ENCODE measurements around the gene ATP2B2.

ATP2B2 gene

GRCh38 chr3:10378742-10379141, 126.6 kb downstream of the ATP2B2 start:
- no peak for DNase-seq

- DNase-seq: no peak
Observed at GRCh38 chr3:10378246-10378645, 127.1 kb downstream of the ATP2B2 start.

GRCh38 chr3:10377148-10377725, 128.1 kb downstream of the ATP2B2 start:
- DNase-seq: no peak

GRCh38 chr3:10376353-10376752, 129.0 kb downstream of the ATP2B2 start:
- DNase-seq: no peak

- no peak for DNase-seq
Observed at GRCh38 chr3:10375296-10376053, 129.9 kb downstream of the ATP2B2 start.

GRCh38 chr3:10374311-10374710, 131.1 kb downstream of the ATP2B2 start:
- no peak for DNase-seq

DNA sequence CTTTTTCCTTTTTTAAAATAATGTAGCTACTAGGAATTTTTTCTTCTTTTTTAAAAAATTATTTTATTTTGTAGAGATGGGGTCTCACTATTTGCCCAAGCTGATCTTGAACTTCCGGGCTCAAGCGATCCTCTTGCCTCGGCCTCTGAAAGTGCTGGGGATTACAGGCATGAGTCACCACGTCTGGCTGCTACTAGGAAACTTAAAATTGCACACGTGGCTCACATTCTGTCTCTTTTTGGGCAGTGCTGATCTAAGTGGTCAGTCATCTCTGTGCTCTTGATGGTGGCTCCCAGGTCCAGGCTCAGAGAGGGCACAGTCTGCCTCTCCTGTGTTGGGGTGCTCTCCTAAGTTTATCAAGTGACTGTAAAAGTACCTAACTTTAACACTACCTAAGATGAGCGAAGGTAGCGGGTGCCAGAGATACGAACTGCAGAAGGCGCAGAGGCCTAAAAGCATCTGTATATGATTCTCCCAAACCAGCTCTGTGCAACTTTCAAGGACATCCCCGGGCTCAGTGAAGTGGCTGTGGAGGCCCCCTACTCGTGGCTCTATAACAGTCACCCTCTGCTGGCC, 131.6 kb downstream of the ATP2B2 start:
- DNase-seq: no peak

DNA sequence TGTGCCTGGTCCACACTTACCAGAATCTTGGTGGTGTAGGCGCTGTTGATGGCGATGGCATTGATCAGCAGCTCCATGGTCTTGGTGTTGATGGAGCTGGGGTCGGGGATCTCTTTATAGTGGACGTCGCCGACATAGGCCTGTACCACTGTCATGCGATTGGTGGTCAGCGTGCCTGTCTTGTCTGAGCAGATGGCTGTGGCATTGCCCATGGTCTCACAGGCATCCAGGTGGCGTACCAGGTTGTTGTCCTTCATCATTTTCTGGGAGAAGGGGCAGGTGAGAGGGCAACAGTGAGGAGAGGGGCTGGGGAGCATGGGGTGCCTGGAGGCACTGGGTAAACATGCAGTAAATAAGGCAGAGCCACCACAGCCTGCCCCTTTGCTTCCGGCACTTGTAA, 133.6 kb downstream of the ATP2B2 start:
- no peak for DNase-seq

DNA sequence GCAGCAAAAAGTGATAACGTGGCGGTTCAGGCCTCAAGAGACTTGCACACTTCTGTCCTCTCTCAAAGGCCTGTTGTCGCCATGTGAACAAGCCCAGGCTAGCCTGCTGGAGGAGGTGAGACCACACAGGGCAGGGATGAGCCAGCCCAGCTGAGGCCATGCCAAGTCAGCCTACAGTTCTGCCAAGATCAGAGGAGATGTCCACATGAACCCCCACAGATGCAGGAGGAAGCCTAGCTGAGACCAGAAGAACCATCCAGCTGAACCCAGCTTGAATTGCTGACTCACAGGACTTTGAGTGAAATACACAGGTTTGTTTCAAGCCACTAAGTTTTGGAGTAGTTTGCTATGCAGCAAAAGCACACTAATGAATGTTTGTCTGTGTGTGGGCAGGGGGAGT, 134.2 kb downstream of the ATP2B2 start:
- no peak for DNase-seq

- no peak for DNase-seq
Observed at GRCh38 chr3:10370429-10370828, 135.0 kb downstream of the ATP2B2 start.

DNA sequence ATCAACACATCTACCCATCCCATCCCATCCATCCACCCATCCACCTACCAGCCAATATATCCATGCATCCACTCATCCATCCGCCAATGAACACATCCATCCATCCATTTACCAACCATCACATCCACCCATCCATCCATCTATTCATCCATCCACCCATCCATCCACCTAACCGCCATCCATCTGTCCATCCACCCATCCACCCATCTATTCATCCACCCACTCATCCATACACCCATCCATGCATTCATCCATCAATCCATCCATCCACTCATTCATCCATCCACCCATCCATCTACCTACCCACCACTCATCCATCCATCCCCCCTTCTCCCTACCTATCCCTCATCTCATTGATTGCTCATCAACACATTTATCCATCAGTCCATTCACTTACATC, 136.9 kb downstream of the ATP2B2 start:
- no peak for DNase-seq

DNA sequence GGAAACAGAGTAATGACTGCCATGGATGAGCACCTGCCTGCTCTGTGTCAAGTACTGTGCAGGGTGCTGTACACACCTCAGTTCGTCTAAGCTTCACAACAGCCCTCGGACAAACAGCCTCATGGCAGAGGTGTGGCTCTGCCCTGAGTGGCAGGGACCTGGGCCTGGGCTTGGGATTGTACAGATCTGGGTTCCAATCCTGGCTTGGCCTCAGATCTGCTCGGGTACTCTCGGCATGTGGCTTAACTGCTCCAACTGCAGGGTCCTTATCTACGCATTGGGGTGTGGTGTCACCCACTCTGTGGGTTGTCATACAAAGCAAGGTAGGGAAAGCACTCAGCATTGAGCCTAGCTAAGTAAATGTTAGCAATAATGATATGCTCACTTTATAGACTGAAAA, 137.9 kb downstream of the ATP2B2 start:
- DNase-seq: no peak

GRCh38 chr3:10366651-10367101, 138.7 kb downstream of the ATP2B2 start:
- DNase-seq: no peak

DNA sequence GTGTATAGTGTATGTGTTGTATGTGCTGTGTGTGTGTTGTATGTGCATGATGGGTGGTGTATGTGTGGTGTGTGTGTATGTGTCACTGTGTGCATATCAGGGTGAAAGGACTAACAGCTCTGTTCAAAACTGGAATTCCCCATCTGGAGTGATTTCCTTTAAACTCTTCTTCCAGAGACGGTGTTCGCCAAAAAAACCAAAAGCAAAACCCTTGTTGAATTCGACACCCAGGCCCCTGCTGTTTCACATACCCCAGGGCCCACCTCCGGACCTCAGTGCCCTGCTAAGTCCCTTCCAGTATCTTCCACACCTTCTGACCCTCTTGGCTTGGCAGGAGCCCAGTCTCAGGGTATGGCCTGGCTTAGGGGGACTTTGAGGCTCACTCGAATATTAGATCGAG, 139.6 kb downstream of the ATP2B2 start:
- DNase-seq: no peak

GRCh38 chr3:10365316-10365715, 140.1 kb downstream of the ATP2B2 start:
- DNase-seq: no peak

DNA sequence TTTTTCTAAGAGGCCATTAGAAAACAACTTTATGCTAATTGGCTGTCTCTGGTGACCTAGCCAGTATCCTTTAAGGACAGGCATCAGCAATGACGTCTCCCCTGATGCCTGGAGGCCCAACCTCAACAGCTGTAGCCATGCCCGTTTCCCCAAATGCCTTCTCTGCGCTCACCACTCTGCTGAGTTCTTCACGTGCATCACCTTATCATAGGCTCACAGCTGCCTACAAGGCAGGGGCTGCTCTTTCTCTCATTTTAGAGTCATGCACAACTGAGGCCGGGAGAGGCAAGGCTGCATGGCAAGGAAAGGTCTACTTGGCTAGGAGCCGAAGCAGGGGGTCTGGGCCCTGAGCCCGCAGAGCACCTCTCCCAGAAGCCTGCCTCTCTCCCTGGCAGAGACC, 140.6 kb downstream of the ATP2B2 start:
- DNase-seq: no peak

- DNase-seq: no peak
Observed at GRCh38 chr3:10363935-10364334, 141.5 kb downstream of the ATP2B2 start.

DNA sequence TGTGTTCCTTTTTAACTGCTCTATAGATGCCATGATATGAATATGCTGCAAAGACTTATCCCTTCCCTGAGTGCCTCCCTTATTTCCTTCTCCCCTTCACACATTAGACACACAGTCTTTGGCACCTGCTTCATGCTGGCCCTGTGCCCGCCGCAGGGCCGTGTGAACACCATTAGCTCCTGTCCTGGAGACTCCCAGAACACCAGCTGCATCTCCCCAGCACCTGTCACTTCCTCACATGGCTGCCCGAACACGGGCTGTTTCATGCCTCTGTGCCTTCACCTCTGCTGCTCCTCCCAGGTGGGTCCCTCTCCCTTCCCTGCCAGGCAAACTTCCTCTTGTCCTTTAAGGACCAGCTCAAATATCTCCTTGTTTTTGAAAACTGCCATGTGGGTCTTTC, 144.0 kb downstream of the ATP2B2 start:
- no peak for DNase-seq

DNA sequence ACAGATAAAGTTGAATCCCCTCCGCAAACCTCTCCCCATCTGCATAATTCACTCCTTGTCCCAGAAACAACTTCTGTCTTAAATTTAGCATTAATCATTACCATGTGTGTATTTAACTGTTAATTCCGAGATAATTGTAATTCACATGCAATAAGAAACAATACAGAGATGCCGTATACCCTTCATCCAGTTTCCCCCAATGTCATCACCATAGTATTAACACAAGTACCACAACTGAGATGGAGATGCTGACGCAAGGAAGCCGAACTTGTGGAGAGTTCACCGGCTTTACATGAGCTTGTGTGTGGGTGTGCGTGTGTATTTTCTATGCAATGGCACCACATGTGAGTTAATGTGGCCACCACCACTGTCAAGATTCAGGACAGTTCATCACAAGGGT, 144.9 kb downstream of the ATP2B2 start:
- DNase-seq: no peak

DNA sequence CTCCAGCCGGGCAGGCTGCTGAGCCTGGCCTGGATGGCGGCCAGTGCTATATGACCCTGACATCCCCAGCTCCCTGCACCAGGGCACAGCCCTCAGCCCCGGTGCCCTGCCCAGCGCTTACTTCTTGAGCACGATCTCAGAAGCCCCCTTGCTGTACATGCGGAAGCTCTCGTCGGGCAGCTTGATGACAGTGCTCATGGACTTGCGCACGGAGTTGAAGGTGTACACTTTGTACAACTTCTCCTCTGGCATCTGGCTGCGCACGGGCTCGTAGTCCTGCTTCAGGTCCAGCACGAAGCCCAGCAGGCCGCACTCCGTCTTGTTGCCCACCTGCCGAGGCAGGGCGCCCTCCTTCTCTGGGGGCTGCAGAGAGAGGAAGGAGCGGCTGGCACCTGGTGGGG, 145.6 kb downstream of the ATP2B2 start:
- no peak for DNase-seq

DNA sequence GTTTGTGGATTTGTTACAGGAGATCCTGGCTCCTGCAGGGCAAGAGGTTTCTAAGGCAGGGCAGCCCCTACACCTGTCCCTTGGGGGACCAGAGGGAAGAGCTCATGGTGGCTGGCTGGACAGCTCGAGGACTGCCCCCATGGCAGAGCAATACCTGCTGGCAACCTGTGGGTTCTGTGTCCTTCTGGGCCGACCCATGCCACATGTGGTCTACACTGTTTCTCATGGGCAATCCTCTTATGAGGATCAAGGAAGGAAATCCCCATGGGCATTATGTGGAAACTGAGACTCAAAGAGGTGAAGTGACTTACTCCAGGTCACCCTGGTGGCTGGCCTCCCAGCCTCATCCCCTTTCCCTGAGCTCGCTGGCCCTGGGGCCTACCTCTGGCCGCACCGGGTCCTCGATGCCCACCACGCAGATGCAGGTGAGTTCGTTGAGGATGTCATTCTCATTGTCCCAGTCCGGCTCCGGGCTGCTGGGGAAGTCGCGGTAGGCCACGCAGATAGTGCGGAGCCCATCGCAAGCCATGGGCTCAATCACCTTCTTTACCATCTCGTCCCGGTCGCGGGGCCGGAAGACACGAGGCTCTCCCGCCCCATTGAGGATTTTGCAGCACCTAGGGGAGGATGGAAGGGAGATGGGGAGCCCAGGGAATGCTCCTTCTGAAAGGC, 146.9 kb downstream of the ATP2B2 start:
- no peak for DNase-seq

DNA sequence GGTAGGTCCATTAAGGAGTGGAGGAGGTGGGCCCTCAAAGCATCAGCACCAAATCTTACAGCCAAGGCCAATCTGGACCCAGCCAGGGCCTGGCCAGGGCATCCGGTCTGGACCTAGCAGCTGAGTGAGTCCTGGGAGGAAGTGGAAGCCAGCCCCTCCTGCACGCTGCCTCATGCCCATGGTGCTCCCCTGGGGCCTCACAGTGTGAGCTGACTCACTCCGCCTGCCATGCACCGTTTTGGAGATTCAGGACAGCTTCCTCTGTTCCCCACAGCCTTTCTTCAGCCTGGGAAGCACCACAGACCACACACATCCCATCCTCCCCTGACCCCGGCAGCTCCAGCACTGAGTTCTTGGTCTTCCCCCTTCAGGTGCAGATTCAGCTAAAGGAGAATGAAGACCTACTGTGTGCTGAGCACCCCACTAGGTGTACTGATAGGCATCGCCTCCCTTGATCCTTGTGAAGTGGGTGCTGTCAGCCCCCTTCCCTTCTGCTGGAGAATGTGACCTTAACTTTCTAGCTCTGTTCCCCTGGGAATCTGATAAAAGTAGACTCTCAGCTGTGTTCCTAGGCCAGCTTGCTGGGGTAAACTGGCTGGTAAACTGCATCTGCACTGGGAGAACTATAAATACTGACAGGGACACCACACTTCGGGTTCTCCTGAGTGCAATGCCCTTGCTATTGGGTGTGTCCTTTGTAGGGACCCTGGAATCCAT, 147.6 kb downstream of the ATP2B2 start:
- no peak for DNase-seq

DNA sequence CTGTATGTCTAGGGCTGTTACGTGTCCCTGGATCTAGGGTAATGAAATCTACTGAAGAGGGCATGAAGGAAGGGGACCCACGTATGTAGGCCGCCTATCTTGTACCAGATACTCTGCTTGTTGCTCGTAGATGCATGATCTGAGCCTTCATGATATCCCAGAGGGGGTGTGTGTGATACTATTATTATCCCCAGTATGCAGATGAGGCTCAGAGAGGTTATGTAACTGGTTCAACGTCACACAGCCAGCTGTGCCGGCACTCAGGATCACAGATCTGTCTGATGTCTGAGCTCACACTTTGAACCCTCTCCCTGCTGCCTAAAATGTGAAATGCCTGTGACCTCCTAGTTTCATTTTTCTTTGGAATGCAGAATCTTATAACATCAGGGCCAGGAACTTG, 148.3 kb downstream of the ATP2B2 start:
- DNase-seq: no peak
